ENCODE measurements around the gene CD82.

Gene CD82

GRCh38 chr11:44606472-44606871 lies 41.0 kb downstream of the CD82 start:
- DNase-seq (ENCODE audit: low spot score): no peak
- CTCF ChIA-PET: interaction anchor here (0.6 to 1.3 kb wide), 2 partner anchors 49 kb away, joined by 3 to 5 read pairs; no protein-coding TSS in a partner anchor
- H3K27ac ChIP-seq: no peak overlapping the region
- TF ChIP-seq, protein P1, sequence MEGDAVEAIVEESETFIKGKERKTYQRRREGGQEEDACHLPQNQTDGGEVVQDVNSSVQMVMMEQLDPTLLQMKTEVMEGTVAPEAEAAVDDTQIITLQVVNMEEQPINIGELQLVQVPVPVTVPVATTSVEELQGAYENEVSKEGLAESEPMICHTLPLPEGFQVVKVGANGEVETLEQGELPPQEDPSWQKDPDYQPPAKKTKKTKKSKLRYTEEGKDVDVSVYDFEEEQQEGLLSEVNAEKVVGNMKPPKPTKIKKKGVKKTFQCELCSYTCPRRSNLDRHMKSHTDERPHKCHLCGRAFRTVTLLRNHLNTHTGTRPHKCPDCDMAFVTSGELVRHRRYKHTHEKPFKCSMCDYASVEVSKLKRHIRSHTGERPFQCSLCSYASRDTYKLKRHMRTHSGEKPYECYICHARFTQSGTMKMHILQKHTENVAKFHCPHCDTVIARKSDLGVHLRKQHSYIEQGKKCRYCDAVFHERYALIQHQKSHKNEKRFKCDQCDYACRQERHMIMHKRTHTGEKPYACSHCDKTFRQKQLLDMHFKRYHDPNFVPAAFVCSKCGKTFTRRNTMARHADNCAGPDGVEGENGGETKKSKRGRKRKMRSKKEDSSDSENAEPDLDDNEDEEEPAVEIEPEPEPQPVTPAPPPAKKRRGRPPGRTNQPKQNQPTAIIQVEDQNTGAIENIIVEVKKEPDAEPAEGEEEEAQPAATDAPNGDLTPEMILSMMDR (conservative IDR thresholded peaks at IDR 0.05; ENCODE audit: low read depth): no peak
- POLR2A ChIA-PET (ENCODE audit: low non-redundant PET): no interaction called here

DNA sequence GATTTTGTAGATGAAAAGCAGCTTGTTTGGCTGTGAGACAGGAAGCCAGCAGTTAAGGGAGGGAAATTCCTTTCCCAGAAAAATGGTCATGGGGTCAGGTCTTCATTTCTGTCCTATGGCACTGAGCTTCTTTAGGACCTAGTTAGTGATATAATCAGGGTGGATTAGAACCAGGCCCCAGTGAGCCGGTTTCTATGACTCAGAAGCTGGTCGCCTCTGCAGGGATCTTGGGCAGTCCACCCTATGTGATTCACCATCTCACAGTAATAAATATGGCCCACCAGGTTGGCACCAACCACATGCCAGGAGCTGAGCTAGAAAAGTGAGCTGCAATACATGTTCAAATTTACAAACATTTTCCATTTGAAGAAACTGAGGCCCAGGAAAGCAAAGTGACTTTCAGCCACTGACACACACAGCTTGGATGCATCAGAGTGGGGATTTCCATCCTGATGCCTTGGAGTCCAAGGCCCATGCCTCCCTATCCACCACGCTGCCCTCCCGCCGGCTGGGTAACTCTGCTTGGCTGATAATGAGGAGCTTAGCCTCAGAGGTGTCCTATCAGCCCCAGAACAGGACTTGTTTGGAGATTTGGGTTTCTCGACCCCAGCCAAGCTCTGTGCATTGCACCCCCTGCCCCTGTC lies 42.0 kb downstream of the CD82 start:
- TF ChIP-seq, protein P1 (conservative IDR thresholded peaks at IDR 0.05; ENCODE audit: low read depth): no peak
- ChIA-PET POLR2A (ENCODE audit: low non-redundant PET) (no interaction called here), CTCF (interaction anchor here (0.6 to 0.8 kb wide), 3 partner anchors 9 to 50 kb away, joined by 3 to 4 read pairs (median 3); no protein-coding TSS in a partner anchor)
- peak overlapping the region; percentile 55 for H3K27ac ChIP-seq
- DNase-seq (ENCODE audit: low spot score): no peak

GRCh38 chr11:44607987-44608386 lies 42.5 kb downstream of the CD82 start:
- no peak for DNase-seq (ENCODE audit: low spot score)
- ChIA-PET POLR2A (ENCODE audit: low non-redundant PET) (no interaction called here), CTCF (interaction anchor here (0.6 to 0.8 kb wide), 2 partner anchors 9 to 14 kb away, joined by 3 to 4 read pairs; no protein-coding TSS in a partner anchor)
- TF ChIP-seq, protein P1 (conservative IDR thresholded peaks at IDR 0.05; ENCODE audit: low read depth): no peak
- H3K27ac ChIP-seq: peak overlapping the region; percentile 55

DNA sequence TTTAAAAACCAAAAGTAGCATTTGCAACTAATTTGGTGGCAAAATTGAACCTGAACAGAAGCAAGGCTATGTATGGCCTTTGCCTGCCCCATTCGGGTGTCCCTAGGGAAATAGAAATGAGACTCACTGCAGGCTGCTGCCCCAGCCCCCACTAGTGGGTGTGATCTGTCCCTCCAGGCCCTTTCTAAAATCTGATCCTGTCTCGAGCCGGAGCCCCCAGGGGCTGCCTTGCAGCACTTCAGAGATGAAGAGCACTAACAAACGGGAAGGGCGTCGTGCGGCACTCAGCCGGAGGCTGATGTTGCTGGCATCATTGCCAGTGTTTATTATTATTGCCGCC lies 43.2 kb downstream of the CD82 start:
- CTCF ChIA-PET: no interaction called here
- DNase-seq (ENCODE audit: low spot score): no peak
- no peak overlapping the region for H3K27ac ChIP-seq
- TF ChIP-seq, protein P1 (conservative IDR thresholded peaks at IDR 0.05; ENCODE audit: low read depth): no peak
- POLR2A ChIA-PET (ENCODE audit: low non-redundant PET): no interaction called here

GRCh38 chr11:44608991-44609782 lies 43.7 kb downstream of the CD82 start:
- POLR2A ChIA-PET (ENCODE audit: low non-redundant PET): no interaction called here
- no peak overlapping the region for H3K27ac ChIP-seq
- TF ChIP-seq, protein P1 (conservative IDR thresholded peaks at IDR 0.05; ENCODE audit: low read depth): no peak
- CTCF ChIA-PET: interaction anchor here (0.6 kb wide), 1 partner anchor 13 kb away, joined by 3 read pairs; no protein-coding TSS in a partner anchor
- no peak for DNase-seq (ENCODE audit: low spot score)

- H3K27ac ChIP-seq: no peak overlapping the region
- no peak for DNase-seq (ENCODE audit: low spot score)
- POLR2A ChIA-PET (ENCODE audit: low non-redundant PET): interaction anchor here (0.6 kb wide), 1 partner anchor 353 kb away, joined by 3 read pairs; no protein-coding TSS in a partner anchor
- CTCF ChIA-PET: no interaction called here
- TF ChIP-seq, protein P1 (conservative IDR thresholded peaks at IDR 0.05; ENCODE audit: low read depth): no peak
These were observed 44.3 kb downstream of the CD82 start for GRCh38 chr11:44609783-44610155.
